ENCODE data around the gene TSLP. TPM values are rescaled to one million over a fixed set of nuclear protein-coding genes. Genes with fewer than 3 reads are reported as not detected.

The TSLP gene
- polyA plus RNA-seq, 1 donor, result 0.19 TPM

GRCh38 chr5:111095982-111096381, 24.5 kb downstream of the TSLP start:
- Histone ChIP-seq H3K4me3 (ENCODE audit: low read length) (no peak overlapping the region), H3K27me3 (ENCODE audit: control insufficient read depth, insufficient read depth, low read length) (no peaks in the 10 kb centered on the region), H3K9me3 (ENCODE audit: control insufficient read depth, low read depth, low read length) (no peaks in the 10 kb centered on the region), H3K36me3 (ENCODE audit: control insufficient read depth, insufficient read depth, low read length) (peaks cover 15% of the 10 kb centered on the region), H3K4me1 (ENCODE audit: control insufficient read depth, insufficient read depth, low read length) (peaks cover 3% of the 10 kb centered on the region), H3K27ac (ENCODE audit: low read length) (no peak overlapping the region)
- 100% methylated on average over 1 of the region's 1 CpG for WGBS (ENCODE audit: insufficient coverage, low lambda C conversion rate)
- no peak for DNase-seq

DNA sequence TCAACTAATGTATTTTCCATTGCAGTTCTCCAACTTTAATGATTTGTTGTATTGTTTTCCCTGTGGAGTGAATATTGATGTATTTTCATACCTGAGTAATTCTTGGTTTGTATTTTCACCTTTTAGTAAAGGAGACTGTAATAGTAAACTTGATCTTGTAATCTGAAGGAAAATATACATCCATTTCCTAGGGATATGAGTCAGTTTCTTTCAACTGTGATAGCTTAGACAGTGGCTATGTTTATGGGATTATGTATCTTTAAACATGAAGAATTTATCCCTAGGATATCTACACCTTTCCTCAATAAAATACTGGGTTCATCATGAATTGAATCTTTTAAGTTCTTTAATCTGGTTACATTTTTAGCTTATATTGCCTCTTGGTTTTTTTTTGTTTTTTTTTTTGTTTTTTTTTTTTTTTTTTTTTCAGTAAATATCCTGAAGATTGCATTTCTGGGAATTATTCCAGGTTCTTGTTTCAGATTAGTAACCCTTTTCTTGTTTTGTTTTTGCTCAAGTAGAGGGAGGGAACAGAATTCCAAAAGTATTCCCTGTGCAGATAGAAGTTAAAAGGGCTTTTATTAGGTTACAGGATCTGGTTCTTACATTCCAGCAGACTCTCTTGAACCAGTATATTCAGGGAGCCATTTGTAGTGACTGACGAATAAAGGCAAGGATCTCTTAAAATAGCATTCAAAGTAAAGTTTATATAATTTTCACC, 27.7 kb downstream of the TSLP start:
- peaks cover 27% of the 10 kb centered on the region for H3K36me3 ChIP-seq (ENCODE audit: control insufficient read depth, insufficient read depth, low read length)
- H3K27ac ChIP-seq (ENCODE audit: low read length), result no peak overlapping the region
- H3K27me3 ChIP-seq (ENCODE audit: control insufficient read depth, insufficient read depth, low read length), result no peaks in the 10 kb centered on the region
- DNase-seq, result no peak
- WGBS (ENCODE audit: insufficient coverage, low lambda C conversion rate), result no CpG with 5 or more reads among the region's 1 CpG
- H3K4me1 ChIP-seq (ENCODE audit: control insufficient read depth, insufficient read depth, low read length), result no peaks in the 10 kb centered on the region
- no peak overlapping the region for H3K4me3 ChIP-seq (ENCODE audit: low read length)
- no peaks in the 10 kb centered on the region for H3K9me3 ChIP-seq (ENCODE audit: control insufficient read depth, low read depth, low read length)

- H3K27ac ChIP-seq (ENCODE audit: low read length), result no peak overlapping the region
- H3K4me1 ChIP-seq (ENCODE audit: control insufficient read depth, insufficient read depth, low read length), result no peaks in the 10 kb centered on the region
- no peak overlapping the region for H3K4me3 ChIP-seq (ENCODE audit: low read length)
- H3K36me3 ChIP-seq (ENCODE audit: control insufficient read depth, insufficient read depth, low read length), result peaks cover 49% of the 10 kb centered on the region
- H3K27me3 ChIP-seq (ENCODE audit: control insufficient read depth, insufficient read depth, low read length), result no peaks in the 10 kb centered on the region
- WGBS (ENCODE audit: insufficient coverage, low lambda C conversion rate), result 88% methylated on average over 2 of the region's 2 CpGs
- no peaks in the 10 kb centered on the region for H3K9me3 ChIP-seq (ENCODE audit: control insufficient read depth, low read depth, low read length)
- DNase-seq, result no peak
Observed at GRCh38 chr5:111106320-111106948, 34.9 kb downstream of the TSLP start.

DNA sequence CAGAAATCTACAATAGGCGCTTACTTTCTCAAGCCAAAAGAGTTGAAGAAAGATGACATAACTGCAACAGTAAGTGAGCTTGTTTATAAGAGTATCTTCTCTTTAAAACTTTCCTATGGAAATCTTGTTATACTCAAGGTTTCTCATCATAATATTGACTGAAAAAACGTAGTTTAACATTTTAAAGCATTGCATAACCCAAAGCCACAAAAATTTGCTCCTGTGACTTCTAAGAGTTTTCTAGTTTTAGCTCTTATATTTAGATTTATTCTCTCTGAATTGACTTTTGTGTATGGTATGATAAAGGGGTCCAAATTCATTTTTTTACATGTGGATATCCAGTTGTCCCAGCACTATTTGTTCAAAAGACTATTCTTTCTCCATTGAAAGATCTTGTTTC, 35.9 kb downstream of the TSLP start:
- Histone ChIP-seq H3K4me3 (ENCODE audit: low read length) (no peak overlapping the region), H3K4me1 (ENCODE audit: control insufficient read depth, insufficient read depth, low read length) (no peaks in the 10 kb centered on the region), H3K27me3 (ENCODE audit: control insufficient read depth, insufficient read depth, low read length) (no peaks in the 10 kb centered on the region), H3K27ac (ENCODE audit: low read length) (no peak overlapping the region), H3K9me3 (ENCODE audit: control insufficient read depth, low read depth, low read length) (no peaks in the 10 kb centered on the region), H3K36me3 (ENCODE audit: control insufficient read depth, insufficient read depth, low read length) (peaks cover 56% of the 10 kb centered on the region)
- 100% methylated on average over 1 of the region's 2 CpGs for WGBS (ENCODE audit: insufficient coverage, low lambda C conversion rate)
- DNase-seq, result no peak

DNA sequence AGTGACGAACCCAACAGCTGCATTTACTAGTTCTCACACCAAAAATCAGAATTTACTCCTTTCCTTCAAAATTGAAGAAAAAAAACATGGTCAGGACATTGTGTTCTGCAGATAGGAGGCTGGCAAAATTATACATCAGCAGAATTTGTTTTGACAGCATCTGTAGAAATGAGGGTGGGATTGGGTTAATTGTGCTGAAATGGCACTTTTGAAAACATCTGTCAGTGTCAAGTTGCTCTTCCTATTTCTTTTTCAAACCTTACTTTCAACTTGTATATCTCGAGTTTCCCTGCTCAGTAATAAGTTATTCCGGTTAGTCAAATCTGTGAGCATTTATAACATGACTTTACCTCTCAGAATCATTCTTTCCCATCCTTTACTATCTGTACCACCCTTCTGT, 40.4 kb downstream of the TSLP start:
- 94% methylated on average over 3 of the region's 3 CpGs for WGBS (ENCODE audit: insufficient coverage, low lambda C conversion rate)
- Histone ChIP-seq H3K4me3 (ENCODE audit: low read length) (no peak overlapping the region), H3K27me3 (ENCODE audit: control insufficient read depth, insufficient read depth, low read length) (no peaks in the 10 kb centered on the region), H3K9me3 (ENCODE audit: control insufficient read depth, low read depth, low read length) (no peaks in the 10 kb centered on the region), H3K4me1 (ENCODE audit: control insufficient read depth, insufficient read depth, low read length) (no peaks in the 10 kb centered on the region), H3K27ac (ENCODE audit: low read length) (no peak overlapping the region), H3K36me3 (ENCODE audit: control insufficient read depth, insufficient read depth, low read length) (peaks cover 36% of the 10 kb centered on the region)
- DNase-seq, result no peak

- Histone ChIP-seq H3K4me1 (ENCODE audit: control insufficient read depth, insufficient read depth, low read length) (no peaks in the 10 kb centered on the region), H3K36me3 (ENCODE audit: control insufficient read depth, insufficient read depth, low read length) (peaks cover 36% of the 10 kb centered on the region), H3K9me3 (ENCODE audit: control insufficient read depth, low read depth, low read length) (no peaks in the 10 kb centered on the region), H3K27ac (ENCODE audit: low read length) (no peak overlapping the region), H3K27me3 (ENCODE audit: control insufficient read depth, insufficient read depth, low read length) (no peaks in the 10 kb centered on the region), H3K4me3 (ENCODE audit: low read length) (no peak overlapping the region)
- no peak for DNase-seq
- WGBS (ENCODE audit: insufficient coverage, low lambda C conversion rate), result 100% methylated on average over 2 of the region's 3 CpGs
Observed at GRCh38 chr5:111113678-111114077, 42.2 kb downstream of the TSLP start.

- Histone ChIP-seq H3K9me3 (ENCODE audit: control insufficient read depth, low read depth, low read length) (no peaks in the 10 kb centered on the region), H3K4me3 (ENCODE audit: low read length) (no peak overlapping the region), H3K36me3 (ENCODE audit: control insufficient read depth, insufficient read depth, low read length) (peaks cover 41% of the 10 kb centered on the region), H3K27ac (ENCODE audit: low read length) (no peak overlapping the region), H3K4me1 (ENCODE audit: control insufficient read depth, insufficient read depth, low read length) (no peaks in the 10 kb centered on the region), H3K27me3 (ENCODE audit: control insufficient read depth, insufficient read depth, low read length) (no peaks in the 10 kb centered on the region)
- 100% methylated on average over 1 of the region's 1 CpG for WGBS (ENCODE audit: insufficient coverage, low lambda C conversion rate)
- DNase-seq, result no peak
Observed at GRCh38 chr5:111115229-111115628, 43.7 kb downstream of the TSLP start.

- peaks cover 44% of the 10 kb centered on the region for H3K36me3 ChIP-seq (ENCODE audit: control insufficient read depth, insufficient read depth, low read length)
- H3K4me1 ChIP-seq (ENCODE audit: control insufficient read depth, insufficient read depth, low read length), result no peaks in the 10 kb centered on the region
- WGBS (ENCODE audit: insufficient coverage, low lambda C conversion rate), result 83% methylated on average over 1 of the region's 1 CpG
- no peak overlapping the region for H3K27ac ChIP-seq (ENCODE audit: low read length)
- no peak for DNase-seq
- no peak overlapping the region for H3K4me3 ChIP-seq (ENCODE audit: low read length)
- H3K27me3 ChIP-seq (ENCODE audit: control insufficient read depth, insufficient read depth, low read length), result no peaks in the 10 kb centered on the region
- H3K9me3 ChIP-seq (ENCODE audit: control insufficient read depth, low read depth, low read length), result no peaks in the 10 kb centered on the region
Observed at GRCh38 chr5:111116550-111116949, 45.0 kb downstream of the TSLP start.

DNA sequence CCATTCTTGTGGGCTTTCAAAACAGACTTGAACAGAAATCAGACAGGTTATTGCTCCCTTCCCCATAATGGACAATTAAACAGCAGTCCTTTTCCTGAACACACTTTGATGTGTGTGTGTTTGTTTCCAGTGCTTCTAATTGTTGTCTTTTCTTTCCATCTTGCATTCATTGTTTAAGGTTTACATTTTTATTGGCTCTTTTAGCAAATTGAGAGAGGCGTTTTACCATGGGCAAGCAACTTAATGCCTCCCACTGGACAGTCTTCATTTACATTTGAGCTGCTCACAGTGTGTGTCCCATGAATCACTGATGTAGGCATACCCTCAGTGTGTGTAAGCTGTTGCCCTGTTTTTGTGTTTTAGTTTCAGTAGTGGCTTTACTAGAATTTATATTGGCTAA, 45.6 kb downstream of the TSLP start:
- Histone ChIP-seq H3K27me3 (ENCODE audit: control insufficient read depth, insufficient read depth, low read length) (no peaks in the 10 kb centered on the region), H3K4me3 (ENCODE audit: low read length) (no peak overlapping the region), H3K4me1 (ENCODE audit: control insufficient read depth, insufficient read depth, low read length) (no peaks in the 10 kb centered on the region), H3K9me3 (ENCODE audit: control insufficient read depth, low read depth, low read length) (no peaks in the 10 kb centered on the region), H3K36me3 (ENCODE audit: control insufficient read depth, insufficient read depth, low read length) (peaks cover 45% of the 10 kb centered on the region), H3K27ac (ENCODE audit: low read length) (no peak overlapping the region)
- DNase-seq, result no peak
- WGBS (ENCODE audit: insufficient coverage, low lambda C conversion rate), result no CpG with 5 or more reads among the region's 1 CpG

- Histone ChIP-seq H3K4me1 (ENCODE audit: control insufficient read depth, insufficient read depth, low read length) (no peaks in the 10 kb centered on the region), H3K36me3 (ENCODE audit: control insufficient read depth, insufficient read depth, low read length) (peaks cover 48% of the 10 kb centered on the region), H3K4me3 (ENCODE audit: low read length) (no peak overlapping the region), H3K27ac (ENCODE audit: low read length) (no peak overlapping the region), H3K9me3 (ENCODE audit: control insufficient read depth, low read depth, low read length) (no peaks in the 10 kb centered on the region), H3K27me3 (ENCODE audit: control insufficient read depth, insufficient read depth, low read length) (no peaks in the 10 kb centered on the region)
- 43% methylated on average over 1 of the region's 2 CpGs for WGBS (ENCODE audit: insufficient coverage, low lambda C conversion rate)
- no peak for DNase-seq
Observed at GRCh38 chr5:111119221-111119620, 47.7 kb downstream of the TSLP start.

- H3K4me3 ChIP-seq (ENCODE audit: low read length), result no peak overlapping the region
- H3K27me3 ChIP-seq (ENCODE audit: control insufficient read depth, insufficient read depth, low read length), result no peaks in the 10 kb centered on the region
- H3K9me3 ChIP-seq (ENCODE audit: control insufficient read depth, low read depth, low read length), result no peaks in the 10 kb centered on the region
- H3K36me3 ChIP-seq (ENCODE audit: control insufficient read depth, insufficient read depth, low read length), result peaks cover 48% of the 10 kb centered on the region
- DNase-seq, result no peak
- no peak overlapping the region for H3K27ac ChIP-seq (ENCODE audit: low read length)
- no peaks in the 10 kb centered on the region for H3K4me1 ChIP-seq (ENCODE audit: control insufficient read depth, insufficient read depth, low read length)
- 94% methylated on average over 2 of the region's 2 CpGs for WGBS (ENCODE audit: insufficient coverage, low lambda C conversion rate)
Observed at GRCh38 chr5:111119856-111120255, 48.3 kb downstream of the TSLP start.

Data from large intestine (tissue), 3 donors.